ENCODE data around the gene SEL1L3. TPM values are rescaled to one million over a fixed set of nuclear protein-coding genes. Genes with fewer than 3 reads are reported as not detected.

Gene SEL1L3
- total RNA-seq, 1 experiment from 2014 or later: 15.7 TPM

GRCh38 chr4:25827373-25827772, 35.4 kb downstream of the SEL1L3 start:
- ChIA-PET POLR2A (no interaction called here), CTCF (no interaction called here)
- Histone ChIP-seq H3K36me3 (ENCODE audit: control insufficient read depth, insufficient read depth, low read length) (no peaks in the 10 kb centered on the region), H3K4me3 (ENCODE audit: low read depth, low read length) (no peak overlapping the region), H3K9me3 (no peaks in the 10 kb centered on the region), H3K4me1 (no peaks in the 10 kb centered on the region), H3K27me3 (replicated peaks; ENCODE audit: control insufficient read depth, insufficient read depth, low read length) (no peaks in the 10 kb centered on the region)
- no peaks in the 10 kb centered on the region for H3K9me3 Mint-ChIP-seq (ENCODE audit: unreplicated experiment)
- intact Hi-C loops (cut with micrococcal nuclease; ENCODE audit: unreplicated experiment): no loop called here
- no peak overlapping the region for H3K27ac Mint-ChIP-seq (ENCODE audit: unreplicated experiment)
- no TSS peak for BruUV-seq (replicated peaks)
- H3K27me3 Mint-ChIP-seq (ENCODE audit: insufficient read depth, unreplicated experiment): no peaks in the 10 kb centered on the region
- H3K36me3 Mint-ChIP-seq (ENCODE audit: insufficient read depth, unreplicated experiment): no peaks in the 10 kb centered on the region
- no peaks in the 10 kb centered on the region for H3K4me1 Mint-ChIP-seq (ENCODE audit: low read depth, unreplicated experiment)
- TF ChIP-seq, protein P1, sequence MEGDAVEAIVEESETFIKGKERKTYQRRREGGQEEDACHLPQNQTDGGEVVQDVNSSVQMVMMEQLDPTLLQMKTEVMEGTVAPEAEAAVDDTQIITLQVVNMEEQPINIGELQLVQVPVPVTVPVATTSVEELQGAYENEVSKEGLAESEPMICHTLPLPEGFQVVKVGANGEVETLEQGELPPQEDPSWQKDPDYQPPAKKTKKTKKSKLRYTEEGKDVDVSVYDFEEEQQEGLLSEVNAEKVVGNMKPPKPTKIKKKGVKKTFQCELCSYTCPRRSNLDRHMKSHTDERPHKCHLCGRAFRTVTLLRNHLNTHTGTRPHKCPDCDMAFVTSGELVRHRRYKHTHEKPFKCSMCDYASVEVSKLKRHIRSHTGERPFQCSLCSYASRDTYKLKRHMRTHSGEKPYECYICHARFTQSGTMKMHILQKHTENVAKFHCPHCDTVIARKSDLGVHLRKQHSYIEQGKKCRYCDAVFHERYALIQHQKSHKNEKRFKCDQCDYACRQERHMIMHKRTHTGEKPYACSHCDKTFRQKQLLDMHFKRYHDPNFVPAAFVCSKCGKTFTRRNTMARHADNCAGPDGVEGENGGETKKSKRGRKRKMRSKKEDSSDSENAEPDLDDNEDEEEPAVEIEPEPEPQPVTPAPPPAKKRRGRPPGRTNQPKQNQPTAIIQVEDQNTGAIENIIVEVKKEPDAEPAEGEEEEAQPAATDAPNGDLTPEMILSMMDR (IDR thresholded peaks at IDR 0.05; ENCODE audit: insufficient read depth in 1 of 2, low read depth in 1 of 2, low read length in 1 of 2, severe bottlenecking in 1 of 2, unreplicated experiment in 1 of 2): no peak
- no peak overlapping the region for H3K4me3 Mint-ChIP-seq (ENCODE audit: unreplicated experiment)
- DNase-seq: no peak

DNA sequence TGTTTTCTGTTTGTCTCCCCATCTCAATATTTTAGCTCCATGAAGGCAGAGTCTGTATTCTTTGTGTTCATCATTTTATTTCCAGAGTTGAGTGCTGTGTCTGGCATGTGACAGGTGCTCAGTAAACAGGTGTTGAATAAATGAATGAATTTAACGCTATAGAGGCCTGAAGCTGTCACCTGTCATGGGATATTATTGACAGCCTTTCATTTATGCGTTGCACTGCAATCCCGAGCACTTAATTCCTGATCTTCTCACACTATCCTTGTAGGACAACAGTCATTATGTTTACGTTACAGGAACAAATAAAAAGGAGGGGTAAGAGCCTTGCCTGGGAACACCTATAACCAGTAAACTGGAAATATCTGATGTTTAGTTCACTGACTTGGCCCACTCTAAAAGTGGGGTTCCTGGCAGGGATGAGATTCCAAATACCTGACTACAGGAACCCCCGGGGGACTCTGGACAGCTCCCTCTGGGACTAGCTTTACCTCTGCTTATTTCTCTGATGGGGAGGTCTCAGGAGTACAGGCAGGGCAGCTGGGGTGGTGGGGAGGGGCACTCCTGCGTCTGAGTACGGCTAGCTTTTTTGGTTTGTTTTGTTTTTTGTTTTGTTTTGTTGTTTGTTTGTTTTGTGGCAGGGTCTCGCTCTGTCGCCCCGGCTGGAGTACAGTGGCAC, 36.6 kb downstream of the SEL1L3 start:
- ChIA-PET POLR2A (no interaction called here), CTCF (interaction anchor here (0.6 kb wide), 1 partner anchor 335 kb away, joined by 4 read pairs; no protein-coding TSS in a partner anchor)
- BruUV-seq (replicated peaks): no TSS peak
- no peaks in the 10 kb centered on the region for H3K36me3 Mint-ChIP-seq (ENCODE audit: insufficient read depth, unreplicated experiment)
- no peak overlapping the region for H3K4me3 Mint-ChIP-seq (ENCODE audit: unreplicated experiment)
- H3K27me3 ChIP-seq (replicated peaks; ENCODE audit: control insufficient read depth, insufficient read depth, low read length): no peaks in the 10 kb centered on the region
- no peak for DNase-seq
- no peaks in the 10 kb centered on the region for H3K27me3 Mint-ChIP-seq (ENCODE audit: insufficient read depth, unreplicated experiment)
- no peaks in the 10 kb centered on the region for H3K9me3 ChIP-seq
- TF ChIP-seq, protein P1 (IDR thresholded peaks at IDR 0.05; ENCODE audit: insufficient read depth in 1 of 2, low read depth in 1 of 2, low read length in 1 of 2, severe bottlenecking in 1 of 2, unreplicated experiment in 1 of 2): no peak
- H3K4me1 Mint-ChIP-seq (ENCODE audit: low read depth, unreplicated experiment): no peaks in the 10 kb centered on the region
- intact Hi-C loops (cut with micrococcal nuclease; ENCODE audit: unreplicated experiment): no loop called here
- H3K4me3 ChIP-seq (ENCODE audit: low read depth, low read length): no peak overlapping the region
- H3K27ac Mint-ChIP-seq (ENCODE audit: unreplicated experiment): no peak overlapping the region
- H3K4me1 ChIP-seq: no peaks in the 10 kb centered on the region
- H3K36me3 ChIP-seq (ENCODE audit: control insufficient read depth, insufficient read depth, low read length): no peaks in the 10 kb centered on the region
- no peaks in the 10 kb centered on the region for H3K9me3 Mint-ChIP-seq (ENCODE audit: unreplicated experiment)

DNA sequence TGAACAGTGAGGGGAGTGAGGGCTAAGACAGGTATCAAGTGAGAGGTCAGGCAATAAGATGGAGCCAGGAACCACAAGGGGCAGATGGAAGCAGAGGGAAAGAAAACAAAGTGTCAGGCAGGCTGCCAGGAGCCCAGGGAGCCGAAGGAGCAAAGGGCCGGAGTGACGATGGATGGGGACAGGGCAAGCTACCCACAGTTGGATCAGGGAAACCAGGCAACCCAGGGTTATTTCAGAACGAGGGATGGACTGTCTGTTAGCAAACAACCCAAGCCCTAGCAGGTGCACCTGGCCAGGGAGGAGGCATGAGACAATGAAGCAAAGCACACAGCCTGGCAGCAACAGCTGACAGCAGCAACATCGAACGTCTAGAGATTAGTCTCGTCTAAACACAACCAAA, 39.2 kb downstream of the SEL1L3 start:
- no peaks in the 10 kb centered on the region for H3K36me3 Mint-ChIP-seq (ENCODE audit: insufficient read depth, unreplicated experiment)
- Histone ChIP-seq H3K27me3 (replicated peaks; ENCODE audit: control insufficient read depth, insufficient read depth, low read length) (no peaks in the 10 kb centered on the region), H3K9me3 (no peaks in the 10 kb centered on the region), H3K36me3 (ENCODE audit: control insufficient read depth, insufficient read depth, low read length) (no peaks in the 10 kb centered on the region), H3K4me1 (no peaks in the 10 kb centered on the region), H3K4me3 (ENCODE audit: low read depth, low read length) (no peak overlapping the region)
- no peak overlapping the region for H3K4me3 Mint-ChIP-seq (ENCODE audit: unreplicated experiment)
- H3K9me3 Mint-ChIP-seq (ENCODE audit: unreplicated experiment): no peaks in the 10 kb centered on the region
- POLR2A ChIA-PET: no interaction called here
- BruUV-seq (replicated peaks): no TSS peak
- intact Hi-C loops (cut with micrococcal nuclease; ENCODE audit: unreplicated experiment): no loop called here
- TF ChIP-seq, protein P1 (IDR thresholded peaks at IDR 0.05; ENCODE audit: insufficient read depth in 1 of 2, low read depth in 1 of 2, low read length in 1 of 2, severe bottlenecking in 1 of 2, unreplicated experiment in 1 of 2): no peak
- no peak overlapping the region for H3K27ac Mint-ChIP-seq (ENCODE audit: unreplicated experiment)
- H3K27me3 Mint-ChIP-seq (ENCODE audit: insufficient read depth, unreplicated experiment): no peaks in the 10 kb centered on the region
- DNase-seq: no peak
- H3K4me1 Mint-ChIP-seq (ENCODE audit: low read depth, unreplicated experiment): no peaks in the 10 kb centered on the region
- CTCF ChIA-PET: no interaction called here
